GM12878 (cell line): Measurements from ENCODE around the gene NTM. TPM values are rescaled to one million over a fixed set of nuclear protein-coding genes. Genes with fewer than 3 reads are reported as not detected.

Source experiments
- ATAC-seq: fragments of 200-7000 bp; cut with Tn5 transposase; 3 replicates; pipeline ENCODE4 v1.9.1; 2020; ENCODE audit warnings: mild to moderate bottlenecking, moderate library complexity
- BruUV-seq: library from RNA; stranded (reverse); fragments of 400-500 nt; replicated peaks from 2 replicates; lab custom pipeline; 2021; lab: Mats Ljungman, UMichigan
- CTCF ChIA-PET: fragments of 300-600 bp; sonication (Branson Sonifier 250); formaldehyde crosslinking; extraction: SDS; loops from one replicate; lab custom pipeline; 2021; ENCODE audit warnings: inconsistent platforms; lab: Yijun Ruan, JAX
- POLR2A ChIA-PET: fragments of 350-600 bp; formaldehyde crosslinking; extraction: SDS; loops from one replicate; lab custom pipeline; 2021; ENCODE audit warnings: inconsistent platforms; lab: Charles Lee
- RAD21 ChIA-PET: fragments of 300-600 bp; sonication (Branson Sonifier 250); formaldehyde crosslinking; loops from one replicate; lab custom pipeline; 2023; ENCODE audit warnings: antibody characterized with exemption; ENCODE audit not compliant: unreplicated experiment; lab: Charles Lee
- SMC1A ChIA-PET: fragments of 300-600 bp; sonication (Branson Sonifier 250); formaldehyde crosslinking; loops from one replicate; lab custom pipeline; 2023; ENCODE audit not compliant: unreplicated experiment, uncharacterized antibody; lab: Charles Lee
- DNase-seq: peaks from one replicate; pipeline ENCODE4 v3.0.0-alpha.2; 2011; ENCODE audit warnings: low read depth, low spot score
- FAIRE-seq: peaks from 3 replicates; lab custom pipeline; 2011; peaks lifted over from hg19 to GRCh38; lab: Jason Lieb, UNC
- H2AFZ ChIP-seq: 2 replicates; pipeline ENCODE4 v1.6.0; 2011; ENCODE audit warnings: low read depth, low read length, control low read depth; ENCODE audit not compliant: control insufficient read depth
- H3K27ac ChIP-seq: 2 replicates; pipeline ENCODE4 v1.5.1; 2011; ENCODE audit warnings: control low read depth; ENCODE audit not compliant: control insufficient read depth, insufficient read depth
- H3K27me3 ChIP-seq, 2 experiments: replicated peaks in 1 of 2; 2 replicates each; pipeline versions ENCODE4 v1.6.0 to v1.6.1; 2011; ENCODE audit warnings: low read length in 1 of 2; ENCODE audit not compliant: control insufficient read depth in 2 of 2, insufficient read depth in 2 of 2
- H3K36me3 ChIP-seq, 2 experiments: 2 replicates each; pipeline ENCODE4 v1.5.1; 2011; ENCODE audit warnings: low read length in 1 of 2; ENCODE audit not compliant: control insufficient read depth in 2 of 2, insufficient read depth in 2 of 2
- H3K4me1 ChIP-seq: 2 replicates; pipeline ENCODE4 v1.6.1; 2011; ENCODE audit warnings: mild to moderate bottlenecking, low read length, moderate library complexity, mixed read lengths; ENCODE audit not compliant: control insufficient read depth, insufficient read depth
- H3K4me2 ChIP-seq: 2 replicates; pipeline ENCODE4 v1.6.0; 2011; ENCODE audit warnings: control low read depth; ENCODE audit not compliant: control insufficient read depth, insufficient read depth
- H3K4me3 ChIP-seq: fragments of 200-600 bp; sonication (generic); 2 replicates; pipeline ENCODE4 v1.5.1; 2016
- H3K79me2 ChIP-seq: 2 replicates; pipeline ENCODE4 v1.6.0; 2011; ENCODE audit warnings: low read length; ENCODE audit not compliant: control insufficient read depth, insufficient read depth
- H3K9ac ChIP-seq: 2 replicates; pipeline ENCODE4 v1.8.0; 2011; ENCODE audit warnings: low read length, control low read depth, mixed read lengths; ENCODE audit not compliant: control insufficient read depth, insufficient read depth
- H3K9me3 ChIP-seq: replicated peaks from 3 replicates; pipeline ENCODE4 v1.5.1; 2011; ENCODE audit warnings: mild to moderate bottlenecking, low read length; ENCODE audit not compliant: control insufficient read depth, insufficient read depth
- H4K20me1 ChIP-seq: 2 replicates; pipeline ENCODE4 v1.6.0; 2011; ENCODE audit not compliant: control insufficient read depth, insufficient read depth
- BMI1 ChIP-seq: fragments of 450-650 bp; IDR thresholded peaks from 2 replicates; pipeline ENCODE4 v1.6.1; 2016; ENCODE audit warnings: mild to moderate bottlenecking, moderate library complexity, borderline replicate concordance
- CBX3 ChIP-seq: fragments of 200-600 bp; sonication (generic); IDR thresholded peaks from 2 replicates; pipeline ENCODE4 v1.6.1; 2016; ENCODE audit warnings: low read depth, borderline replicate concordance
- ESRRA ChIP-seq: IDR thresholded peaks from 2 replicates; pipeline ENCODE4 v1.6.1; 2012; ENCODE audit warnings: mild to moderate bottlenecking, low read length, improper control_type of control experiment
- GABPA ChIP-seq: IDR thresholded peaks from 2 replicates; pipeline ENCODE4 v1.6.1; 2014; ENCODE audit warnings: antibody characterized with exemption, low read depth, mild to moderate bottlenecking, inconsistent platforms
- GATAD2B ChIP-seq: fragments of 450-650 bp; conservative IDR thresholded peaks from 2 replicates; pipeline ENCODE4 v1.6.1; 2017; ENCODE audit warnings: low read depth, mild to moderate bottlenecking, moderate library complexity
- JUNB ChIP-seq: IDR thresholded peaks from 2 replicates; pipeline ENCODE4 v1.6.1; 2016; ENCODE audit warnings: antibody characterized with exemption, mild to moderate bottlenecking
- NR2C2 ChIP-seq: IDR thresholded peaks from 2 replicates; pipeline ENCODE4 v1.6.1; 2011; ENCODE audit warnings: borderline replicate concordance, low read depth; ENCODE audit not compliant: control insufficient read depth, insufficient read length
- PAX5 ChIP-seq: IDR thresholded peaks from 2 replicates; pipeline ENCODE4 v1.6.1; 2011; ENCODE audit warnings: low read depth, low read length, borderline replicate concordance
- RB1 ChIP-seq: fragments of 450-650 bp; formaldehyde crosslinking; IDR thresholded peaks from 2 replicates; pipeline ENCODE4 v1.6.1; 2017; ENCODE audit warnings: mild to moderate bottlenecking, borderline replicate concordance
- SIX5 ChIP-seq: IDR thresholded peaks from 2 replicates; pipeline ENCODE4 v1.6.1; 2011; ENCODE audit warnings: mild to moderate bottlenecking, low read depth, low read length, moderate library complexity; ENCODE audit not compliant: severe bottlenecking
- SMAD5 ChIP-seq: IDR thresholded peaks from 2 replicates; pipeline ENCODE4 v1.6.1; 2016; ENCODE audit warnings: antibody characterized with exemption, low read depth
- SMARCA5 ChIP-seq: fragments of 450-650 bp; IDR thresholded peaks from 2 replicates; pipeline ENCODE4 v1.6.1; 2017; ENCODE audit warnings: mild to moderate bottlenecking
- SP1 ChIP-seq: IDR thresholded peaks from one replicate; pipeline ENCODE4 v1.6.1; 2011; ENCODE audit warnings: low read depth, low read length
- WGBS: methylation state at CpG from one replicate; pipeline ENCODE4 v1.1.6; 2016; ENCODE audit warnings: low lambda C conversion rate; ENCODE audit not compliant: insufficient replicate concordance, insufficient coverage; ENCODE audit errors: missing lambda C conversion rate; 5-methylcytosine and 5-hydroxymethylcytosine counted together
- in situ Hi-C: fragments of 300-500 bp; cut with MboI; formaldehyde crosslinking; loops from 9 replicates; pipeline ENCODE4 v1.14.3; 2018; ENCODE audit warnings: mixed read lengths
- intact Hi-C: fragments of 100-400 bp; cut with micrococcal nuclease; formaldehyde crosslinking; loops from one replicate; pipeline ENCODE4 v1.14.2; 2022; ENCODE audit not compliant: unreplicated experiment
- polyA plus RNA-seq, 11 experiments: library from polyadenylated mRNA; depleted of rRNA in 4 of 11; unstranded in 6 of 11; stranded (reverse) in 5 of 11; fragments of >200 nt; fragmentation: Nextera tagmentation in 4 of 11; fragmentation: Illumina TruSeq in 1 of 11; extraction: Ambion mirVana in 4 of 11; extraction: Trizol in 1 of 11; gene quantifications; 1 replicate in 1 of 11; 2 replicates in 10 of 11; pipeline versions ENCODE4 v1.2.1 to v1.2.3, GENCODE V29; 2011 to 2016; ENCODE audit warnings: inconsistent platforms in 2 of 11, missing spikeins in 2 of 11, low read depth in 1 of 11
- total RNA-seq, 4 experiments: library from RNA; depleted of rRNA in 3 of 4; stranded (reverse); fragments of >200 nt in 3 of 4; fragmentation: Illumina TruSeq in 1 of 4; extraction: Trizol in 1 of 4; gene quantifications; 2 replicates each; pipeline versions ENCODE4 v1.2.1 to v1.2.3, GENCODE V29; 2013 to 2021
- TF ChIP-seq, protein P1 (sequence below): IDR thresholded peaks from 2 replicates; pipeline ENCODE4 v1.6.1; 2011; ENCODE audit warnings: borderline replicate concordance, low read depth, mild to moderate bottlenecking, moderate library complexity, low read length; ENCODE audit not compliant: insufficient read depth, poor library complexity, severe bottlenecking
- TF ChIP-seq, protein P2 (sequence below): fragments of 450-650 bp; IDR thresholded peaks from 2 replicates; pipeline ENCODE4 v1.6.1; 2014; ENCODE audit warnings: mild to moderate bottlenecking
- TF ChIP-seq, protein P3 (sequence below): fragments of 450-650 bp; IDR thresholded peaks from 2 replicates; pipeline ENCODE4 v1.6.1; 2017; ENCODE audit warnings: mild to moderate bottlenecking

NTM gene
- total and polyA plus RNA-seq, 10 of the 15 experiments (the other 5 are each of a cell fraction or from before 2014, with no cell fraction given) = not detected

DNA sequence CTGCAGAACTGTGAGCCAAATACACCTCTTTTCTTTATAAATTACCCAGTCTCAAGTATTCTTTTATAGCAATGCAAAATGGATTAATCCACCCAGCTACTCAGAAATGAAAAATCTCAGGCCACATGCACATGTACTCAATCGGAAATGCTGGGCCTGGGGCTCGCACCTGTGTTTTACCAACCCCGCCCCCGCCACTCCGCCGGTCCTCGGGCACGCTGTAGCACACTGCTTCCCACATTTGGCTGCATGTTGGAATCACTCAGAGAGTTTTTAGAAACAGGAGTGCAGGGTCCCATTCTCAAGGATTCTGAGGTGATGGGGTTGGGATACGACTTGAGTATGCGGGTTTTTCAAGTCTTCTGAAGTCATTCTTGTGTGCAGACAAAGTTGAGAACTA, 284.4 kb downstream of the NTM start:
- Histone ChIP-seq H3K4me1 (peaks cover 10% of the 10 kb centered on the region; the same call in 1 of the 2 replicates), H3K9ac (no peak overlapping the region), H3K27ac (no peak overlapping the region), H3K79me2 (no peaks in the 10 kb centered on the region), H4K20me1 (no peaks in the 10 kb centered on the region), H3K9me3 (no peaks in the 10 kb centered on the region), H3K36me3 (no peaks in the 10 kb centered on the region), H3K27me3 (peaks cover 0 to 2% of the 10 kb centered on the region in 2 experiments; a peak in 2 of 4 replicates), H2AFZ (no peak overlapping the region), H3K4me2 (no peak overlapping the region), H3K4me3 (no peak overlapping the region)
- 47% methylated on average over 10 of the region's 10 CpGs for WGBS
- ATAC-seq (no peak), FAIRE-seq (no peak), DNase-seq (no peak)
- in situ Hi-C loops = no loop called here
- RAD21 ChIA-PET = no interaction called here
- POLR2A ChIA-PET = no interaction called here
- TF ChIP-seq SIX5 (no peak), GABPA (no peak), CBX3 (no peak), NR2C2 (no peak), SP1 (no peak), JUNB (no peak), SMAD5 (no peak), SMARCA5 (no peak), RB1 (no peak), GATAD2B (no peak), BMI1 (no peak), PAX5 (no peak), ESRRA (no peak)
- TF ChIP-seq, protein P1, sequence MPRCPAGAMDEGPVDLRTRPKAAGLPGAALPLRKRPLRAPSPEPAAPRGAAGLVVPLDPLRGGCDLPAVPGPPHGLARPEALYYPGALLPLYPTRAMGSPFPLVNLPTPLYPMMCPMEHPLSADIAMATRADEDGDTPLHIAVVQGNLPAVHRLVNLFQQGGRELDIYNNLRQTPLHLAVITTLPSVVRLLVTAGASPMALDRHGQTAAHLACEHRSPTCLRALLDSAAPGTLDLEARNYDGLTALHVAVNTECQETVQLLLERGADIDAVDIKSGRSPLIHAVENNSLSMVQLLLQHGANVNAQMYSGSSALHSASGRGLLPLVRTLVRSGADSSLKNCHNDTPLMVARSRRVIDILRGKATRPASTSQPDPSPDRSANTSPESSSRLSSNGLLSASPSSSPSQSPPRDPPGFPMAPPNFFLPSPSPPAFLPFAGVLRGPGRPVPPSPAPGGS = no peak
- TF ChIP-seq, protein P2, sequence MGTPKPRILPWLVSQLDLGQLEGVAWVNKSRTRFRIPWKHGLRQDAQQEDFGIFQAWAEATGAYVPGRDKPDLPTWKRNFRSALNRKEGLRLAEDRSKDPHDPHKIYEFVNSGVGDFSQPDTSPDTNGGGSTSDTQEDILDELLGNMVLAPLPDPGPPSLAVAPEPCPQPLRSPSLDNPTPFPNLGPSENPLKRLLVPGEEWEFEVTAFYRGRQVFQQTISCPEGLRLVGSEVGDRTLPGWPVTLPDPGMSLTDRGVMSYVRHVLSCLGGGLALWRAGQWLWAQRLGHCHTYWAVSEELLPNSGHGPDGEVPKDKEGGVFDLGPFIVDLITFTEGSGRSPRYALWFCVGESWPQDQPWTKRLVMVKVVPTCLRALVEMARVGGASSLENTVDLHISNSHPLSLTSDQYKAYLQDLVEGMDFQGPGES = no peak
- TF ChIP-seq, protein P3, sequence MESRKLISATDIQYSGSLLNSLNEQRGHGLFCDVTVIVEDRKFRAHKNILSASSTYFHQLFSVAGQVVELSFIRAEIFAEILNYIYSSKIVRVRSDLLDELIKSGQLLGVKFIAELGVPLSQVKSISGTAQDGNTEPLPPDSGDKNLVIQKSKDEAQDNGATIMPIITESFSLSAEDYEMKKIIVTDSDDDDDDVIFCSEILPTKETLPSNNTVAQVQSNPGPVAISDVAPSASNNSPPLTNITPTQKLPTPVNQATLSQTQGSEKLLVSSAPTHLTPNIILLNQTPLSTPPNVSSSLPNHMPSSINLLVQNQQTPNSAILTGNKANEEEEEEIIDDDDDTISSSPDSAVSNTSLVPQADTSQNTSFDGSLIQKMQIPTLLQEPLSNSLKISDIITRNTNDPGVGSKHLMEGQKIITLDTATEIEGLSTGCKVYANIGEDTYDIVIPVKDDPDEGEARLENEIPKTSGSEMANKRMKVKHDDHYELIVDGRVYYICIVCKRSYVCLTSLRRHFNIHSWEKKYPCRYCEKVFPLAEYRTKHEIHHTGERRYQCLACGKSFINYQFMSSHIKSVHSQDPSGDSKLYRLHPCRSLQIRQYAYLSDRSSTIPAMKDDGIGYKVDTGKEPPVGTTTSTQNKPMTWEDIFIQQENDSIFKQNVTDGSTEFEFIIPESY = no peak
- SMC1A ChIA-PET = no interaction called here
- intact Hi-C loops = no loop called here
- BruUV-seq = no TSS peak
- CTCF ChIA-PET = no interaction called here
